ENCODE results near the gene PIGB.
"Not testable (repeated sequence)": the region's sequence is repeated elsewhere in the genome, so short reads cannot be mapped to it uniquely, and the experiment has no call there.

DNA sequence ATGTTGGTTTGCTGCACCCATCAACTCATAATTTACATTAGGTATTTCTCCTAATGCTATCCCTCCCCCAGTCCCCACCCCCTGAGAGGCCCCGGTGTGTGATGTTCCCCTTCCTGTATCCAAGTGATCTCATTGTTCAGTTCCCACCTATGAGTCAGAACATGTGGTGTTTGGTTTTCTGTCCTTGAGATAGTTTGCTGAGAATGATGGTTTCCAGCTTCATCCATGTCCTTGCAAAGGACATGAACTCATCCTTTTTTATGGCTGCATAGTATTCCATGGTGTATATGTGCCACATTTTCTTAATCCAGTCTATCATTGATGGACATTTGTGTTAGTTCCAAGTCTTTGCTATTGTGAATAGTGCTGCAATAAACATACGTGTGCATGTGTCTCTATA lies 38.4 kb upstream of the PIGB start:
- TF ChIP-seq SP1 (IDR thresholded peaks at IDR 0.05); NR2F2 (IDR thresholded peaks at IDR 0.05); GABPA (IDR thresholded peaks at IDR 0.05 in 1 of 2, conservative IDR thresholded peaks at IDR 0.05 in 1 of 2); RAD21 (IDR thresholded peaks at IDR 0.05): not testable (repeated sequence)
- TF ChIP-seq, protein P1, sequence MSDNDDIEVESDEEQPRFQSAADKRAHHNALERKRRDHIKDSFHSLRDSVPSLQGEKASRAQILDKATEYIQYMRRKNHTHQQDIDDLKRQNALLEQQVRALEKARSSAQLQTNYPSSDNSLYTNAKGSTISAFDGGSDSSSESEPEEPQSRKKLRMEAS (IDR thresholded peaks at IDR 0.05): not testable (repeated sequence)
- TF ChIP-seq, protein P2, sequence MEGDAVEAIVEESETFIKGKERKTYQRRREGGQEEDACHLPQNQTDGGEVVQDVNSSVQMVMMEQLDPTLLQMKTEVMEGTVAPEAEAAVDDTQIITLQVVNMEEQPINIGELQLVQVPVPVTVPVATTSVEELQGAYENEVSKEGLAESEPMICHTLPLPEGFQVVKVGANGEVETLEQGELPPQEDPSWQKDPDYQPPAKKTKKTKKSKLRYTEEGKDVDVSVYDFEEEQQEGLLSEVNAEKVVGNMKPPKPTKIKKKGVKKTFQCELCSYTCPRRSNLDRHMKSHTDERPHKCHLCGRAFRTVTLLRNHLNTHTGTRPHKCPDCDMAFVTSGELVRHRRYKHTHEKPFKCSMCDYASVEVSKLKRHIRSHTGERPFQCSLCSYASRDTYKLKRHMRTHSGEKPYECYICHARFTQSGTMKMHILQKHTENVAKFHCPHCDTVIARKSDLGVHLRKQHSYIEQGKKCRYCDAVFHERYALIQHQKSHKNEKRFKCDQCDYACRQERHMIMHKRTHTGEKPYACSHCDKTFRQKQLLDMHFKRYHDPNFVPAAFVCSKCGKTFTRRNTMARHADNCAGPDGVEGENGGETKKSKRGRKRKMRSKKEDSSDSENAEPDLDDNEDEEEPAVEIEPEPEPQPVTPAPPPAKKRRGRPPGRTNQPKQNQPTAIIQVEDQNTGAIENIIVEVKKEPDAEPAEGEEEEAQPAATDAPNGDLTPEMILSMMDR (IDR thresholded peaks at IDR 0.05; ENCODE audit: low read depth, low read length, missing input control): not testable (repeated sequence)
- TF ChIP-seq, protein P3, sequence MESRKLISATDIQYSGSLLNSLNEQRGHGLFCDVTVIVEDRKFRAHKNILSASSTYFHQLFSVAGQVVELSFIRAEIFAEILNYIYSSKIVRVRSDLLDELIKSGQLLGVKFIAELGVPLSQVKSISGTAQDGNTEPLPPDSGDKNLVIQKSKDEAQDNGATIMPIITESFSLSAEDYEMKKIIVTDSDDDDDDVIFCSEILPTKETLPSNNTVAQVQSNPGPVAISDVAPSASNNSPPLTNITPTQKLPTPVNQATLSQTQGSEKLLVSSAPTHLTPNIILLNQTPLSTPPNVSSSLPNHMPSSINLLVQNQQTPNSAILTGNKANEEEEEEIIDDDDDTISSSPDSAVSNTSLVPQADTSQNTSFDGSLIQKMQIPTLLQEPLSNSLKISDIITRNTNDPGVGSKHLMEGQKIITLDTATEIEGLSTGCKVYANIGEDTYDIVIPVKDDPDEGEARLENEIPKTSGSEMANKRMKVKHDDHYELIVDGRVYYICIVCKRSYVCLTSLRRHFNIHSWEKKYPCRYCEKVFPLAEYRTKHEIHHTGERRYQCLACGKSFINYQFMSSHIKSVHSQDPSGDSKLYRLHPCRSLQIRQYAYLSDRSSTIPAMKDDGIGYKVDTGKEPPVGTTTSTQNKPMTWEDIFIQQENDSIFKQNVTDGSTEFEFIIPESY (IDR thresholded peaks at IDR 0.05): not testable (repeated sequence)

Data from liver (tissue), 3 donors.